K562 (cell line): ENCODE measurements around the gene DOLPP1. TPM values are rescaled to one million over a fixed set of nuclear protein-coding genes. Genes with fewer than 3 reads are reported as not detected.
A peak's percentile ranks its signal among the peaks of the same experiment; 100 is the strongest.

Experiments used
- ATAC-seq: fragments of 200-7000 bp; cut with Tn5 transposase; 3 replicates; pipeline ENCODE4 v1.9.1; 2020; ENCODE audit warnings: moderate library complexity
- BruUV-seq: library from RNA; stranded (reverse); fragments of 400-500 nt; replicated peaks from 2 replicates; lab custom pipeline; 2021; lab: Mats Ljungman, UMichigan
- CTCF ChIA-PET: fragments of 300-600 bp; formaldehyde crosslinking; extraction: SDS; loops from one replicate; lab custom pipeline; 2021; ENCODE audit warnings: low intra/inter-chr PET ratio; lab: Yijun Ruan, JAX
- POLR2A ChIA-PET: fragments of 300-600, 350-650 bp; sonication (Branson Sonifier 250); formaldehyde crosslinking; extraction: SDS; loops from one replicate; lab custom pipeline; 2021; ENCODE audit warnings: antibody characterized with exemption, inconsistent platforms; lab: Yijun Ruan, JAX
- DNase-seq, 4 experiments: peaks; one replicate each; pipeline versions ENCODE4 v3.0.0 to v3.0.0-alpha.2; 2011 to 2018; ENCODE audit warnings: low spot score in 3 of 4, mixed read lengths in 3 of 4; ENCODE audit errors: extremely low read depth in 1 of 4
- FAIRE-seq: peaks from 2 replicates; lab custom pipeline; 2011; peaks lifted over from hg19 to GRCh38; lab: Jason Lieb, UNC
- H2AFZ ChIP-seq: 2 replicates; pipeline ENCODE4 v1.6.0; 2011; ENCODE audit warnings: low read depth, low read length, control low read depth, inconsistent platforms
- H3K27ac ChIP-seq: fragments of 200-600 bp; 3 replicates; pipeline ENCODE4 v1.8.0; 2011; ENCODE audit warnings: low read depth, mild to moderate bottlenecking, control low read depth, inconsistent platforms, low read length, moderate library complexity, mixed read lengths; ENCODE audit errors: extremely low read depth
- H3K27me3 ChIP-seq, 2 experiments: fragments of 300-600 bp in 1 of 2; 2 replicates in 1 of 2; 3 replicates in 1 of 2; pipeline versions ENCODE4 v1.6.0 to v1.8.0; 2011; ENCODE audit warnings: inconsistent platforms in 2 of 2, low read length in 2 of 2, mild to moderate bottlenecking in 1 of 2, mixed read lengths in 1 of 2, moderate library complexity in 1 of 2; ENCODE audit not compliant: control insufficient read depth in 2 of 2, insufficient read depth in 2 of 2
- H3K36me3 ChIP-seq: fragments of 300-600 bp; 3 replicates; pipeline ENCODE4 v1.8.0; 2011; ENCODE audit warnings: mild to moderate bottlenecking, low read length, inconsistent platforms; ENCODE audit not compliant: control insufficient read depth, insufficient read depth
- H3K4me1 ChIP-seq, 2 experiments: fragments of 200-600 bp in 1 of 2; replicated peaks in 1 of 2; 2 replicates in 1 of 2; 3 replicates in 1 of 2; pipeline versions ENCODE4 v1.5.1 to v1.8.0; 2011; ENCODE audit warnings: inconsistent platforms in 2 of 2, low read length in 2 of 2, mild to moderate bottlenecking in 1 of 2, mixed read lengths in 1 of 2, moderate library complexity in 1 of 2; ENCODE audit not compliant: control insufficient read depth in 2 of 2, insufficient read depth in 2 of 2
- H3K4me2 ChIP-seq: 2 replicates; pipeline ENCODE4 v1.6.1; 2011; ENCODE audit warnings: low read length, control low read depth, inconsistent platforms, mixed read lengths; ENCODE audit not compliant: insufficient read depth
- H3K4me3 ChIP-seq: fragments of 200-600 bp; sonication (generic), shearing (Covaris generic); 2 replicates; pipeline ENCODE4 v1.5.1; 2016; ENCODE audit warnings: control low read depth, inconsistent platforms
- H3K79me2 ChIP-seq: fragments of 200-600 bp; 3 replicates; pipeline ENCODE4 v1.8.0; 2011; ENCODE audit warnings: low read length, inconsistent platforms; ENCODE audit not compliant: control insufficient read depth, insufficient read depth
- H3K9ac ChIP-seq, 2 experiments: 2 replicates each; pipeline versions ENCODE4 v1.6.0 to v1.6.1; 2011; ENCODE audit warnings: low read depth in 2 of 2, low read length in 2 of 2, control low read depth in 1 of 2, inconsistent platforms in 1 of 2, mild to moderate bottlenecking in 1 of 2, mixed read lengths in 1 of 2; ENCODE audit not compliant: insufficient read depth in 1 of 2
- H3K9me1 ChIP-seq: one replicate; pipeline ENCODE4 v1.6.0; 2011; ENCODE audit warnings: inconsistent platforms, mild to moderate bottlenecking, low read length, moderate library complexity; ENCODE audit not compliant: control insufficient read depth, insufficient read depth
- H3K9me3 ChIP-seq: replicated peaks from 2 replicates; pipeline ENCODE4 v1.5.1; 2011; ENCODE audit warnings: low read depth, low read length, inconsistent platforms; ENCODE audit not compliant: control insufficient read depth, insufficient read depth
- H4K20me1 ChIP-seq: replicated peaks from 2 replicates; pipeline ENCODE4 v1.6.1; 2011; ENCODE audit warnings: low read length, inconsistent platforms, mixed read lengths; ENCODE audit not compliant: control insufficient read depth, insufficient read depth
- ATF1 ChIP-seq, 2 experiments: fragments of 450-650 bp in 1 of 2; IDR thresholded peaks; 2 replicates each; pipeline ENCODE4 v1.6.1; 2016; ENCODE audit warnings: missing compliant biosample characterization in 1 of 2, missing genetic modification characterization in 1 of 2
- CREM ChIP-seq: IDR thresholded peaks from 2 replicates; pipeline ENCODE4 v1.6.1; 2014; ENCODE audit warnings: antibody characterized with exemption, low read depth
- CTCF ChIP-seq, 3 experiments: IDR thresholded peaks in 2 of 3; conservative IDR thresholded peaks in 1 of 3; 2 replicates each; pipeline ENCODE4 v1.5.1; 2011 to 2012; ENCODE audit warnings: low read length in 3 of 3, mild to moderate bottlenecking in 3 of 3, control low read depth in 2 of 3, improper control_type of control experiment in 1 of 3, inconsistent platforms in 1 of 3, low read depth in 1 of 3, mixed read lengths in 1 of 3, moderate library complexity in 1 of 3; ENCODE audit not compliant: insufficient read depth in 2 of 3
- KLF16 ChIP-seq: IDR thresholded peaks from 2 replicates; pipeline ENCODE4 v1.6.1; 2016; ENCODE audit warnings: antibody characterized with exemption
- NRF1 ChIP-seq, 2 experiments: fragments of 450-650 bp; IDR thresholded peaks in 1 of 2; conservative IDR thresholded peaks in 1 of 2; 2 replicates each; pipeline ENCODE4 v1.6.1; 2014; ENCODE audit warnings: mild to moderate bottlenecking in 2 of 2
- RAD21 ChIP-seq, 2 experiments: fragments of 250-450 bp in 1 of 2; fragments of 450-650 bp in 1 of 2; sonication (Bioruptor Pico) in 1 of 2; formaldehyde crosslinking in 1 of 2; IDR thresholded peaks in 1 of 2; conservative IDR thresholded peaks in 1 of 2; 2 replicates each; pipeline versions ENCODE4 v1.4.0 to v1.8.0; 2020 to 2022; ENCODE audit warnings: mild to moderate bottlenecking in 2 of 2, moderate library complexity in 1 of 2
- RFX7 ChIP-seq: fragments of 250-450 bp; sonication (Bioruptor Pico); IDR thresholded peaks from 2 replicates; pipeline ENCODE4 v1.5.1; 2021; ENCODE audit warnings: mild to moderate bottlenecking
- RREB1 ChIP-seq: fragments of 250-450 bp; sonication (Bioruptor Pico); IDR thresholded peaks from 2 replicates; pipeline ENCODE4 v1.4.0; 2020
- SRSF7 ChIP-seq: fragments of 200-400 bp; formaldehyde crosslinking; optimal IDR thresholded peaks from 2 replicates; pipeline ENCODE3; 2017; ENCODE audit warnings: mild to moderate bottlenecking, low read depth, low read length
- ZFX ChIP-seq: sonication (generic); formaldehyde crosslinking; IDR thresholded peaks from 2 replicates; pipeline ENCODE4 v1.8.0; 2022; ENCODE audit warnings: mild to moderate bottlenecking, missing genetic modification reagents, moderate library complexity
- ZKSCAN8 ChIP-seq: fragments of 200-800 bp; sonication (Bioruptor generic); IDR thresholded peaks from 2 replicates; pipeline ENCODE4 v1.6.1; 2016; ENCODE audit warnings: missing genetic modification characterization, missing compliant biosample characterization
- ZNF766 ChIP-seq: fragments of 200-800 bp; sonication (Bioruptor generic); conservative IDR thresholded peaks from 2 replicates; pipeline ENCODE4 v1.6.1; 2016; ENCODE audit warnings: missing genetic modification characterization, missing compliant biosample characterization
- WGBS: fragments of 100-300 bp; shearing (Covaris generic); methylation state at CpG from one replicate; pipeline ENCODE4 v1.1.6; 2016; ENCODE audit warnings: low coverage, mixed read lengths; ENCODE audit not compliant: insufficient coverage; ENCODE audit errors: missing lambda C conversion rate; 5-methylcytosine and 5-hydroxymethylcytosine counted together
- in situ Hi-C: fragments of 300-500 bp; cut with MboI; formaldehyde crosslinking; loops from 4 replicates; pipeline ENCODE4 v1.15.0; 2018; ENCODE audit warnings: inconsistent platforms, mixed read lengths
- intact Hi-C: fragments of 100-400 bp; cut with micrococcal nuclease; formaldehyde crosslinking; loops from 2 replicates; pipeline ENCODE4 v1.14.2; 2022
- polyA plus RNA-seq, 8 experiments: library from polyadenylated mRNA; depleted of rRNA in 4 of 8; stranded (reverse) in 5 of 8; unstranded in 3 of 8; fragments of >200 nt; fragmentation: Nextera tagmentation in 2 of 8; fragmentation: Illumina TruSeq in 1 of 8; extraction: Ambion mirVana in 2 of 8; extraction: Trizol in 1 of 8; gene quantifications; 2 replicates each; pipeline versions ENCODE4 v1.2.1 to v1.2.3, GENCODE V29; 2011 to 2014; ENCODE audit warnings: inconsistent platforms in 1 of 8, missing spikeins in 1 of 8
- total RNA-seq, 7 experiments: library from RNA; depleted of rRNA in 6 of 7; stranded (reverse); fragments of >200 nt in 6 of 7; fragmentation: Illumina TruSeq in 2 of 7; extraction: Trizol in 2 of 7; gene quantifications; 2 replicates each; pipeline versions ENCODE4 v1.2.1 to v1.2.3, GENCODE V29; 2011 to 2021; ENCODE audit warnings: low replicate concordance in 1 of 7

DOLPP1 gene
- total and polyA plus RNA-seq, 9 of the 15 experiments (the other 6 are each of a cell fraction or from before 2014, with no cell fraction given) = 3.0 to 39.8 (median 30.5) TPM

DNA sequence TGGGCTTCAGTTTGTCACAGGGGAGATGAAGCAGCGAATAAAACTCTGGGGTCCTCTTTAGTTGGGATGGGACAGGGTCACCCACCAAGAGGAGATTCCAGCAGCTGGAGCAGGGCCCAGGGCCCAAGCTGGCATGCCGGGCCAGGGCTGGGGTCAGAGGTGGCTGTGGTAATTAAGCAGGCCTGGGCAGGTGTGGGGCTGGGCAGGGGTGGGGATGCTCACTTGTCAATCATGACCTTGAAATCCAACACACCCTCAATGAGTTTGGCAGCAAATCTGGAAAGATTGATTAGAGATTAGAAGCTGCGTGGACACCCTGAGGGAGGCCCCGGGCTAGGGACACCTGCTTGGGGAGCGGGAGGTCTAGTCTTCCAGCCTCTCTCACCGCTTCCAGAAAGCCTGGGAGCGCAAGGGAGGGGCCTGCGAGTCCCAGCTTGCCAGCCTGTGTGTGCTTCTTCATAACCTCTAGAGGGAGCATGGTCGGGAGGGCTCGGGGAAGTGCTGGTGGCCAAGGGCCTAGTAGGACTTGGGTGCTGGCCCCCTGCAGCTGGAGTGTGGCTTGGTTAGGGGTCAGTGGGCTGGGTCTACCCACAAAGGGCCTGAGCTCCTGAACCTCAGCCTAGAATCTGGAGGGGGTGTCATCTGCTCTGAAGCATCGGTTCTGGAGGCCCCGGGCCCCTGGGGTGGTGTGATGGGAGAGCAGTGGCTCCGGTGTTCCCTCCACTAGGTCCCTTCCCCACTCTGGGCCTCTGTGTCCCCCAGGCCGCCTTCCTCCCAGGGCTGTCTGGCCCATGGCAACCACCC, 22.1 kb downstream of the DOLPP1 start:
- no peak overlapping the region for H3K4me3 ChIP-seq
- H3K36me3 ChIP-seq = peaks cover 3% of the 10 kb centered on the region; the same call in 1 of the 3 replicates
- no peaks in the 10 kb centered on the region for H3K9me3 ChIP-seq
- no peak overlapping the region for H3K27ac ChIP-seq
- no peaks in the 10 kb centered on the region for H3K27me3 ChIP-seq
- no peaks in the 10 kb centered on the region for H3K79me2 ChIP-seq
- peak; percentile 98 for ATAC-seq
- 0 out of 2 replicates have a peak overlapping the region, but pooled peaks have one; percentile 28 for H2AFZ ChIP-seq
- ChIA-PET CTCF (no interaction called here), POLR2A (interaction anchor here (0.7 to 1.0 kb wide), 4 partner anchors 9 to 274 kb away, joined by 3 to 5 read pairs (median 3); partner anchors contain the start of gene SPOUT1)
- H4K20me1 ChIP-seq = no peaks in the 10 kb centered on the region
- H3K9ac ChIP-seq = peak overlapping the region in 1 of 2 experiments; percentile 72; a peak in 1 of 4 replicates
- peak; percentile 63 to 82 (median 71) for DNase-seq
- in situ Hi-C loops = no loop called here
- FAIRE-seq = peak; percentile 90
- intact Hi-C loops = no loop called here
- BruUV-seq = no TSS peak
- 38% methylated on average over 11 of the region's 14 CpGs for WGBS
- peaks cover 14 to 39% of the 10 kb centered on the region in 2 experiments for H3K4me1 ChIP-seq
- peaks cover 3% of the 10 kb centered on the region for H3K9me1 ChIP-seq
- no peak overlapping the region; the same call in 1 of the 2 replicates for H3K4me2 ChIP-seq
- TF ChIP-seq CTCF (IDR thresholded peaks at IDR 0.05 in 2 of 3, conservative IDR thresholded peaks at IDR 0.05 in 1 of 3; ENCODE audit: insufficient read depth in 2 of 3, low read depth in 1 of 3, low read length in 3 of 3) = peak; percentile 75 to 87 (median 75)
- no peak for TF ChIP-seq ATF1 (CRISPR knock-in tag; IDR thresholded peaks at IDR 0.05)
- TF ChIP-seq ATF1 (tag; IDR thresholded peaks at IDR 0.05) = 0 out of 2 replicates have a peak, but pooled peaks have one; percentile 10
- no peak for TF ChIP-seq SRSF7
- peak; percentile 11 to 20; a peak in 1 of 4 replicates for TF ChIP-seq RAD21 (CRISPR knock-in tag; conservative IDR thresholded peaks at IDR 0.05 in 1 of 2, IDR thresholded peaks at IDR 0.05 in 1 of 2)
- TF ChIP-seq CREM = 0 out of 2 replicates have a peak, but pooled peaks have one; percentile 33
- no peak for TF ChIP-seq ZKSCAN8 (CRISPR knock-in tag)
- no peak for TF ChIP-seq ZNF766 (CRISPR knock-in tag)
- TF ChIP-seq RREB1 (CRISPR knock-in tag) = peak; percentile 67; the same call in 1 of the 2 replicates
- TF ChIP-seq ZFX (CRISPR knock-in tag) = peak; percentile 59
- no peak for TF ChIP-seq RFX7
- peak in 1 of 2 experiments; percentile 37; a peak in 3 of 4 replicates for TF ChIP-seq NRF1 (conservative IDR thresholded peaks at IDR 0.05 in 1 of 2, IDR thresholded peaks at IDR 0.05 in 1 of 2)
- TF ChIP-seq KLF16 = peak; percentile 28; the same call in 1 of the 2 replicates
